Measurements from ENCODE around the gene MMP17.

Gene MMP17

DNA sequence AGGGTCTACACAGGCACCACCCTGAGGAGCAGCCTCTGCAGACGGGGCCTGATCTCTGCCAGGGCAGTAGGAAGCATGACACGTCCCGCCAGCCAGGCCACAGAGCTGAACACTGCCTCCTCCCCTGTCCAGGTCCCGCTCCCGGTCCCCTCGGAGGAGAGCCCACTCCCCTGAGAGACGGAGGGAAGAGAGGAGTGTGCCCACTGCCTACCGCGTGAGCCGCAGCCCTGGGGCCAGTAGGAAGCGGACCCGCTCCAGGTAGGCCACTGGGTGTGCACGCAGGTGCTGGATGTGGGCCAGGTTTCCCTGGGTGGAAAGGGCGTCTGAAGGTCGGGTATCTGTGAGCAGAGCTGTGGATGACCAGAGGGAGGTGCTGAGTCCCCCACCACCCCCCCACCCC is 41.9 kb upstream of the MMP17 start:
- Histone ChIP-seq H3K9me3 (ENCODE audit: control insufficient read depth, insufficient read depth, low read depth, low read length) (no peaks in the 10 kb centered on the region), H3K4me3 (ENCODE audit: low read depth, low read length) (no peak overlapping the region), H3K36me3 (ENCODE audit: control insufficient read depth in 2 of 2, insufficient read depth in 1 of 2, low read length in 2 of 2) (peaks cover 7 to 60% of the 10 kb centered on the region in 2 experiments), H3K4me1 (ENCODE audit: control insufficient read depth, insufficient read depth, low read length) (peaks cover 7% of the 10 kb centered on the region), H3K27ac (ENCODE audit: extremely low read depth, low read depth, low read length) (no peak overlapping the region)
- POLR2A ChIA-PET, result no interaction called here
- TF ChIP-seq ZNF624 (tag by site-specific recombination; IDR thresholded peaks at IDR 0.05) (no peak), ZNF837 (tag by site-specific recombination; IDR thresholded peaks at IDR 0.05) (no peak), ZFP3 (tag by site-specific recombination; IDR thresholded peaks at IDR 0.05; ENCODE audit: low read depth) (no peak), ZNF747 (tag by site-specific recombination; IDR thresholded peaks at IDR 0.05) (no peak), ZNF621 (tag by site-specific recombination; IDR thresholded peaks at IDR 0.05) (no peak), ZNF24 (tag by site-specific recombination; IDR thresholded peaks at IDR 0.05) (no peak), ZNF768 (tag by site-specific recombination; IDR thresholded peaks at IDR 0.05) (no peak), ZNF792 (tag by site-specific recombination; IDR thresholded peaks at IDR 0.05) (no peak), ZNF777 (tag by site-specific recombination; IDR thresholded peaks at IDR 0.05; ENCODE audit: borderline replicate concordance) (no peak), ZBTB20 (tag by site-specific recombination; IDR thresholded peaks at IDR 0.05) (no peak), ZNF670 (tag by site-specific recombination; IDR thresholded peaks at IDR 0.05; ENCODE audit: low read depth) (no peak)
- TF ChIP-seq, protein P1, sequence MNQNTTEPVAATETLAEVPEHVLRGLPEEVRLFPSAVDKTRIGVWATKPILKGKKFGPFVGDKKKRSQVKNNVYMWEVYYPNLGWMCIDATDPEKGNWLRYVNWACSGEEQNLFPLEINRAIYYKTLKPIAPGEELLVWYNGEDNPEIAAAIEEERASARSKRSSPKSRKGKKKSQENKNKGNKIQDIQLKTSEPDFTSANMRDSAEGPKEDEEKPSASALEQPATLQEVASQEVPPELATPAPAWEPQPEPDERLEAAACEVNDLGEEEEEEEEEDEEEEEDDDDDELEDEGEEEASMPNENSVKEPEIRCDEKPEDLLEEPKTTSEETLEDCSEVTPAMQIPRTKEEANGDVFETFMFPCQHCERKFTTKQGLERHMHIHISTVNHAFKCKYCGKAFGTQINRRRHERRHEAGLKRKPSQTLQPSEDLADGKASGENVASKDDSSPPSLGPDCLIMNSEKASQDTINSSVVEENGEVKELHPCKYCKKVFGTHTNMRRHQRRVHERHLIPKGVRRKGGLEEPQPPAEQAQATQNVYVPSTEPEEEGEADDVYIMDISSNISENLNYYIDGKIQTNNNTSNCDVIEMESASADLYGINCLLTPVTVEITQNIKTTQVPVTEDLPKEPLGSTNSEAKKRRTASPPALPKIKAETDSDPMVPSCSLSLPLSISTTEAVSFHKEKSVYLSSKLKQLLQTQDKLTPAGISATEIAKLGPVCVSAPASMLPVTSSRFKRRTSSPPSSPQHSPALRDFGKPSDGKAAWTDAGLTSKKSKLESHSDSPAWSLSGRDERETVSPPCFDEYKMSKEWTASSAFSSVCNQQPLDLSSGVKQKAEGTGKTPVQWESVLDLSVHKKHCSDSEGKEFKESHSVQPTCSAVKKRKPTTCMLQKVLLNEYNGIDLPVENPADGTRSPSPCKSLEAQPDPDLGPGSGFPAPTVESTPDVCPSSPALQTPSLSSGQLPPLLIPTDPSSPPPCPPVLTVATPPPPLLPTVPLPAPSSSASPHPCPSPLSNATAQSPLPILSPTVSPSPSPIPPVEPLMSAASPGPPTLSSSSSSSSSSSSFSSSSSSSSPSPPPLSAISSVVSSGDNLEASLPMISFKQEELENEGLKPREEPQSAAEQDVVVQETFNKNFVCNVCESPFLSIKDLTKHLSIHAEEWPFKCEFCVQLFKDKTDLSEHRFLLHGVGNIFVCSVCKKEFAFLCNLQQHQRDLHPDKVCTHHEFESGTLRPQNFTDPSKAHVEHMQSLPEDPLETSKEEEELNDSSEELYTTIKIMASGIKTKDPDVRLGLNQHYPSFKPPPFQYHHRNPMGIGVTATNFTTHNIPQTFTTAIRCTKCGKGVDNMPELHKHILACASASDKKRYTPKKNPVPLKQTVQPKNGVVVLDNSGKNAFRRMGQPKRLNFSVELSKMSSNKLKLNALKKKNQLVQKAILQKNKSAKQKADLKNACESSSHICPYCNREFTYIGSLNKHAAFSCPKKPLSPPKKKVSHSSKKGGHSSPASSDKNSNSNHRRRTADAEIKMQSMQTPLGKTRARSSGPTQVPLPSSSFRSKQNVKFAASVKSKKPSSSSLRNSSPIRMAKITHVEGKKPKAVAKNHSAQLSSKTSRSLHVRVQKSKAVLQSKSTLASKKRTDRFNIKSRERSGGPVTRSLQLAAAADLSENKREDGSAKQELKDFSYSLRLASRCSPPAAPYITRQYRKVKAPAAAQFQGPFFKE (tag by site-specific recombination; IDR thresholded peaks at IDR 0.05; ENCODE audit: borderline replicate concordance), result no peak
- TF ChIP-seq, protein P2, sequence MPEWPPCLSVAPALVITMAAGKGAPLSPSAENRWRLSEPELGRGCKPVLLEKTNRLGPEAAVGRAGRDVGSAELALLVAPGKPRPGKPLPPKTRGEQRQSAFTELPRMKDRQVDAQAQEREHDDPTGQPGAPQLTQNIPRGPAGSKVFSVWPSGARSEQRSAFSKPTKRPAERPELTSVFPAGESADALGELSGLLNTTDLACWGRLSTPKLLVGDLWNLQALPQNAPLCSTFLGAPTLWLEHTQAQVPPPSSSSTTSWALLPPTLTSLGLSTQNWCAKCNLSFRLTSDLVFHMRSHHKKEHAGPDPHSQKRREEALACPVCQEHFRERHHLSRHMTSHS (tag by site-specific recombination; IDR thresholded peaks at IDR 0.05), result no peak
- TF ChIP-seq, protein P3, sequence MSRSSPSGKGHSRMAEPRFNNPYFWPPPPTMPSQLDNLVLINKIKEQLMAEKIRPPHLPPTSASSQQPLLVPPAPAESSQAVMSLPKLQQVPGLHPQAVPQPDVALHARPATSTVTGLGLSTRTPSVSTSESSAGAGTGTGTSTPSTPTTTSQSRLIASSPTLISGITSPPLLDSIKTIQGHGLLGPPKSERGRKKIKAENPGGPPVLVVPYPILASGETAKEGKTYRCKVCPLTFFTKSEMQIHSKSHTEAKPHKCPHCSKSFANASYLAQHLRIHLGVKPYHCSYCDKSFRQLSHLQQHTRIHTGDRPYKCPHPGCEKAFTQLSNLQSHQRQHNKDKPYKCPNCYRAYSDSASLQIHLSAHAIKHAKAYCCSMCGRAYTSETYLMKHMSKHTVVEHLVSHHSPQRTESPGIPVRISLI (tag by site-specific recombination; IDR thresholded peaks at IDR 0.05), result no peak
- CTCF ChIA-PET, result interaction anchor here (0.7 kb wide), 1 partner anchor 11 kb away, joined by 3 read pairs; no protein-coding TSS in a partner anchor

DNA sequence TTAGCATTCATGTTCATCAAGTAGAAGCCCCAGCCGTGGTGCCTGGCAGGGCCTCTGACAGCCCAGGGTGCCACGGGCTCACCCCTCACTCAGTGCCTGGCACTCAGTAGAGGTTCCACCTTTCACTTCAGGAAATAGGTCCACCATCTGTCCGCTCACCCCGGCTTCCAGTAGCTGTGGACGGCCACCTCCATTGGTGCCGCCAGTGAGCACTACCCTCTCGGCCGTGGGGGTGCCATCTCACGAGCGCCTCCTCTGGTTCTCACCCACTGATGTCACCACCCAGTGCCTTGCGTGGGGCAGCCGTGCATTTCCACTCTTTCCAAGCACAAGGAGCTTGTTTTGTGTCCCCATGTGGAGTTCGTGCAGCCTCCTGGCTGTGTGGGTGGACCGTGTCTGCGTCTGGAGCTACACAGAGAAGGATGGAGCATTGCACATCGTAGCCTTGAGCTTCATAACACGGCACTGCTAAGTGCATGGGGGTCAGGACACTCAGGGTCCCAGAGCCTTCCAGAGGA is 41.0 kb upstream of the MMP17 start:
- H3K9me3 ChIP-seq (ENCODE audit: control insufficient read depth, insufficient read depth, low read depth, low read length), result no peaks in the 10 kb centered on the region
- peaks cover 7% of the 10 kb centered on the region for H3K4me1 ChIP-seq (ENCODE audit: control insufficient read depth, insufficient read depth, low read length)
- ChIA-PET CTCF (no interaction called here), POLR2A (no interaction called here)
- peaks cover 7 to 62% of the 10 kb centered on the region in 2 experiments for H3K36me3 ChIP-seq (ENCODE audit: control insufficient read depth in 2 of 2, insufficient read depth in 1 of 2, low read length in 2 of 2)
- H3K27ac ChIP-seq (ENCODE audit: extremely low read depth, low read depth, low read length), result no peak overlapping the region
- H3K4me3 ChIP-seq (ENCODE audit: low read depth, low read length), result no peak overlapping the region
- TF ChIP-seq ZFP69B (tag by site-specific recombination; IDR thresholded peaks at IDR 0.05) (no peak), ZNF792 (tag by site-specific recombination; IDR thresholded peaks at IDR 0.05) (no peak)
- TF ChIP-seq, protein P2 (tag by site-specific recombination; IDR thresholded peaks at IDR 0.05), result no peak
- TF ChIP-seq, protein P4, sequence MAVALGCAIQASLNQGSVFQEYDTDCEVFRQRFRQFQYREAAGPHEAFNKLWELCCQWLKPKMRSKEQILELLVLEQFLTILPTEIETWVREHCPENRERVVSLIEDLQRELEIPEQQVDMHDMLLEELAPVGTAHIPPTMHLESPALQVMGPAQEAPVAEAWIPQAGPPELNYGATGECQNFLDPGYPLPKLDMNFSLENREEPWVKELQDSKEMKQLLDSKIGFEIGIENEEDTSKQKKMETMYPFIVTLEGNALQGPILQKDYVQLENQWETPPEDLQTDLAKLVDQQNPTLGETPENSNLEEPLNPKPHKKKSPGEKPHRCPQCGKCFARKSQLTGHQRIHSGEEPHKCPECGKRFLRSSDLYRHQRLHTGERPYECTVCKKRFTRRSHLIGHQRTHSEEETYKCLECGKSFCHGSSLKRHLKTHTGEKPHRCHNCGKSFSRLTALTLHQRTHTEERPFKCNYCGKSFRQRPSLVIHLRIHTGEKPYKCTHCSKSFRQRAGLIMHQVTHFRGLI (tag by site-specific recombination; IDR thresholded peaks at IDR 0.05), result no peak
- TF ChIP-seq, protein P3 (tag by site-specific recombination; IDR thresholded peaks at IDR 0.05), result no peak
- TF ChIP-seq, protein P5, sequence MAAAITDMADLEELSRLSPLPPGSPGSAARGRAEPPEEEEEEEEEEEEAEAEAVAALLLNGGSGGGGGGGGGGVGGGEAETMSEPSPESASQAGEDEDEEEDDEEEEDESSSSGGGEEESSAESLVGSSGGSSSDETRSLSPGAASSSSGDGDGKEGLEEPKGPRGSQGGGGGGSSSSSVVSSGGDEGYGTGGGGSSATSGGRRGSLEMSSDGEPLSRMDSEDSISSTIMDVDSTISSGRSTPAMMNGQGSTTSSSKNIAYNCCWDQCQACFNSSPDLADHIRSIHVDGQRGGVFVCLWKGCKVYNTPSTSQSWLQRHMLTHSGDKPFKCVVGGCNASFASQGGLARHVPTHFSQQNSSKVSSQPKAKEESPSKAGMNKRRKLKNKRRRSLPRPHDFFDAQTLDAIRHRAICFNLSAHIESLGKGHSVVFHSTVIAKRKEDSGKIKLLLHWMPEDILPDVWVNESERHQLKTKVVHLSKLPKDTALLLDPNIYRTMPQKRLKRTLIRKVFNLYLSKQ (tag by site-specific recombination; IDR thresholded peaks at IDR 0.05; ENCODE audit: borderline replicate concordance), result no peak
